Psoas muscle (tissue), 8 donors: ENCODE data around the gene EIPR1. TPM values are rescaled to one million over a fixed set of nuclear protein-coding genes. Genes with fewer than 3 reads are reported as not detected.

Experiments
- ATAC-seq, 4 donors: fragments of 200-7000 bp; cut with Tn5 transposase; one replicate each; pipeline ENCODE4 v1.9.1; 2020; ENCODE audit warnings: moderate library complexity in 3 of 4, mild to moderate bottlenecking in 2 of 4
- DNase-seq, 2 donors: peaks; one replicate each; pipeline ENCODE4 v3.0.0-alpha.2; 2020
- H3K27ac ChIP-seq: fragments of 200-600 bp; one replicate; pipeline ENCODE4 v1.8.0; 2022
- H3K27me3 ChIP-seq, 3 donors: fragments of 200-600 bp in 1 of 3; one replicate each; pipeline versions ENCODE4 v1.6.1 to v1.8.0; 2013 to 2022; ENCODE audit warnings: low read length in 2 of 3, mild to moderate bottlenecking in 2 of 3, moderate library complexity in 1 of 3; ENCODE audit not compliant: insufficient read depth in 3 of 3
- H3K36me3 ChIP-seq, 2 donors: fragments of 200-600 bp in 1 of 2; one replicate each; pipeline versions ENCODE4 v1.6.1 to v1.8.0; 2013 to 2022; ENCODE audit warnings: low read depth in 1 of 2, mild to moderate bottlenecking in 1 of 2, moderate library complexity in 1 of 2; ENCODE audit not compliant: insufficient read depth in 1 of 2
- H3K4me1 ChIP-seq: fragments of 200-600 bp; one replicate; pipeline ENCODE4 v1.8.0; 2022
- H3K4me3 ChIP-seq: fragments of 200-600 bp; one replicate; pipeline ENCODE4 v1.8.0; 2022; ENCODE audit warnings: mild to moderate bottlenecking
- H3K9me3 ChIP-seq: fragments of 200-600 bp; one replicate; pipeline ENCODE4 v1.8.0; 2022
- WGBS, 3 donors: extraction: QIAGEN DNeasy Blood & Tissue Kit; methylation state at CpG; one replicate each; pipeline versions ENCODE4 v1.1.6 to v1.1.7; 2013; 5-methylcytosine and 5-hydroxymethylcytosine counted together
- intact Hi-C, 2 donors: fragments of 100-400 bp; cut with DNase I; formaldehyde crosslinking; loops; one replicate each; pipeline versions ENCODE4 v1.11.0 to v1.14.2; 2022
- polyA plus RNA-seq, 3 donors: library from polyadenylated mRNA; stranded (reverse); fragments of 200-250 nt; gene quantifications; one replicate each; pipeline ENCODE4 v1.2.3, GENCODE V29; 2013
- total RNA-seq, 4 donors: library from RNA; stranded (reverse); fragmentation: NEBNext Ultra II Directional in 2 of 4; extraction: Animal tissue kit (Norgen Biotek cat#: 25700) in 2 of 4; gene quantifications; one replicate each; pipeline versions ENCODE4 v1.2.1 to v1.2.4, GENCODE V29; 2021 to 2023
- TF ChIP-seq, protein P1 (sequence below): fragments of 200-600 bp; IDR thresholded peaks from one replicate; pipeline ENCODE4 v1.8.0; 2022; ENCODE audit warnings: antibody characterized with exemption
- donor health status: healthy with polysubstance abuse.
- donor health status: DM: no; HTN: no; CAD: no; lungs with moderate emphysema.
- donor health status: Bipolar disorder and iron deficiency.
- donor health status: healthy.
- donor health status: DM: yes; HTN: yes; CAD: no.
- donor health status: DM: no; HTN: no; CAD: no.
- donor health status: DM: no; HTN: no; CAD: no.
- donor health status: DM: yes; HTN: yes; CAD: no.

The EIPR1 gene
- total and polyA plus RNA-seq, 7 donors: 9.7 to 42.1 (median 12.5) TPM

DNA sequence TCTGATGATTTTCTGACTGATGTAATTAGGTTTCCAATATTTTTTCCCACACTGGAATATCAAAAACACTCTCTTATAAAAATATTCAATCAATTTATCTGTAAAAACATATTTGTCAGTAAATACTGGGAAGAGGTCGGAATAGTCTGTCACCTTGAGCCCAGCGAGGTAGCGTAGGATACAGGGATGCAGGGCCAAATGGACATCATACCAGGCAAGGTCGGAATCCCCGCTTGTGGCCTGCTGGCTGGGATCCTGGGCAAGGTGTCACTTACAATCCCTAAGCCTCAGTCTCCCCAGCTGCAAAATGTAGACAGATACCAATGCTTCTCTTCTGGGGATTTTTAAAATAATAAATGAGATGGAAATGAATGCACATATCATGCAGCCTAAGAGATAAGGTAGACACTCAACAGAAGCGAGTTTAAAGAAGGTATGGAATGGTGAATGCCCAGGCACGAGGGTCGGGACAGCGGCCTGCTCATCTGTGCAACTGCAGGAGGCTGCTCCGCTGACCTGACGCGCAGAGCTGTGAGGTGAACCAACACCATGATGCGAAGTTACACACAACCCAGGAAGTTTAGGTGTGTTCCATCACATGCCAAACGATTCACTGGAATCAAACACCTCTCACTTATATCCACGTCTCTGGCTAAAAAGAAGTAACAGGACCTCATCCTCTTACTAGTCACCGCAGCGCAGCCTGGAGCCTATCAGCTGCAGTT, 98.2 kb downstream of the EIPR1 start:
- no peak overlapping the region for H3K4me3 ChIP-seq
- no peaks in the 10 kb centered on the region for H3K27me3 ChIP-seq
- ATAC-seq (no peak), DNase-seq (no peak)
- TF ChIP-seq, protein P1, sequence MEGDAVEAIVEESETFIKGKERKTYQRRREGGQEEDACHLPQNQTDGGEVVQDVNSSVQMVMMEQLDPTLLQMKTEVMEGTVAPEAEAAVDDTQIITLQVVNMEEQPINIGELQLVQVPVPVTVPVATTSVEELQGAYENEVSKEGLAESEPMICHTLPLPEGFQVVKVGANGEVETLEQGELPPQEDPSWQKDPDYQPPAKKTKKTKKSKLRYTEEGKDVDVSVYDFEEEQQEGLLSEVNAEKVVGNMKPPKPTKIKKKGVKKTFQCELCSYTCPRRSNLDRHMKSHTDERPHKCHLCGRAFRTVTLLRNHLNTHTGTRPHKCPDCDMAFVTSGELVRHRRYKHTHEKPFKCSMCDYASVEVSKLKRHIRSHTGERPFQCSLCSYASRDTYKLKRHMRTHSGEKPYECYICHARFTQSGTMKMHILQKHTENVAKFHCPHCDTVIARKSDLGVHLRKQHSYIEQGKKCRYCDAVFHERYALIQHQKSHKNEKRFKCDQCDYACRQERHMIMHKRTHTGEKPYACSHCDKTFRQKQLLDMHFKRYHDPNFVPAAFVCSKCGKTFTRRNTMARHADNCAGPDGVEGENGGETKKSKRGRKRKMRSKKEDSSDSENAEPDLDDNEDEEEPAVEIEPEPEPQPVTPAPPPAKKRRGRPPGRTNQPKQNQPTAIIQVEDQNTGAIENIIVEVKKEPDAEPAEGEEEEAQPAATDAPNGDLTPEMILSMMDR: no peak
- peaks cover 14% of the 10 kb centered on the region for H3K9me3 ChIP-seq
- no peak overlapping the region for H3K27ac ChIP-seq
- WGBS, 3 donors: 91 to 95% (median 91%) methylated on average over 17 of the region's 17 CpGs
- intact Hi-C loops: no loop called here
- no peaks in the 10 kb centered on the region for H3K36me3 ChIP-seq
- H3K4me1 ChIP-seq: no peaks in the 10 kb centered on the region

DNA sequence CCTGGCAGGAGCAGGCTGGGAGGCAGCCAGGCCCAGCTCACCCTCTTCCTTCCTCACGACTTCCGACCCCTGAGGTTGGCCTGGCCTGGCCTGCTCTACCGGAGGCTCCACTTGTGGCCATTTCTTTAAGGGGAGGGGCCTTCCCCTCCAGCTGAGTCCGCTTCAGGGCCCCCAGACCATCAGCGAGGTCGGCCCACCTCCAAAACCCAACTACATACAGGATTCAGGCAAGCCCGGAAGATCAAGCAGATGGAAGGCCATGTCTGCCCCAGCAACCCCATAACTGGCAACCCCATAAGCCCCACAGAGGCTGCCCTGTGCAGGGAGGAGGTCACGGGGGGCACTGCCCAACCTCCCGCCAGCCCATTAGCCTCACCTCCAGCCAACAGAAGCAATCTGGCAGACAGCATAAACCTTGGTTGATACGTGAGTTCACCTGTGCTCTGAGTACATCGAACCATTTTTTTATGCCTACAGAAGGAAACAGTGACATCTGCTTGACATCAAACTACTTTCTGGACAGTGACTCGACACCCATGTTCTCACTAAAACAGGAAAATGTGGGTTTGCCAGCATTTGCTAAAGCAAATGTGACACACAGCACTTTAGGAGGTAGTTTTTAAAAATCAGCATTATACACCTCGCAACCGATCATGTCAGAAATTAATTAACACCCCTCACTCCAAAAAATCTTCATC, 98.9 kb downstream of the EIPR1 start:
- 89 to 93% (median 91%) methylated on average over 14 of the region's 14 CpGs for WGBS, 3 donors
- Histone ChIP-seq H3K4me3 (no peak overlapping the region), H3K4me1 (no peaks in the 10 kb centered on the region), H3K27me3 (no peaks in the 10 kb centered on the region), H3K27ac (no peak overlapping the region), H3K36me3 (no peaks in the 10 kb centered on the region), H3K9me3 (peaks cover 17% of the 10 kb centered on the region)
- TF ChIP-seq, protein P1: no peak
- intact Hi-C loops: no loop called here
- ATAC-seq (no peak), DNase-seq (no peak)

DNA sequence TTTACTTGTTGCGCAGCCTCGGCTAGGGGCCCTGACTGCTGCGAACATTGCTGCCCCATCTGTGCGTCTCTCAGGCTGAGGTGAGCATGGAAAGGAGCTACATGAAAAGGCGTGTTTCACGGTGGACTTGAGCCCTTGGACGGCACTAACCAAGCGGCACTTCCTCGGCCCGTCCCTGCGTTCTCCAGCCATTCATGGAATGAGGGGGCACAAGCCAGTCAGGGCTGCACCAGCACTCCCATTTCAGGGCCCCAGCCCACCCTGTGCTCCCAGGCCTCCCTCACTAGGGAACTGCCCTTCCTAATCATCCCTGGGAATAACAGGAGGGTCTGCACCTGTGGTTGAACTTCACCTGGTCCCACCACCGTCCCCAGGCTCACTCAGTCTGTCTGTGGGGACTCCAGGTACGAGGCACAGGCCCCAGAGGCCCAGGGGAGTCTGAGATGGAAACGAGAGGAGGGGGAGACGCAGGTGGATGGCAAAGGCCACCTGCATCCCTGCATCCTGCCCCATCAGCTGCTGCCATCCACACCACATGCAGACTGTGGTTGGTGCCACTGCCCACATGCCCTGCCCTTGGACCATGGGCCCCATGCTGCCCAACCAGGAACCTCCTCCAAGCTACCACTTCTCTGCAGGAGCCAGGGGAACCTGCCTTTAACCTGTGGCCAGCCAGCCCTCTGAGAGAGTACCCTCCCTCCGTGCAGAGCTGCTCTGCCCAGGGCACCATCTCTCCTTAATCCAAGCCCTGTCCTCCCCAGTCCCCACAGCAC, 99.7 kb downstream of the EIPR1 start:
- DNase-seq: no peak
- 96 to 97% (median 96%) methylated on average over 16 of the region's 16 CpGs for WGBS, 3 donors
- H3K27ac ChIP-seq: no peak overlapping the region
- peaks cover 17% of the 10 kb centered on the region for H3K9me3 ChIP-seq
- intact Hi-C loops: no loop called here
- no peak for ATAC-seq
- H3K27me3 ChIP-seq: no peaks in the 10 kb centered on the region
- H3K36me3 ChIP-seq: no peaks in the 10 kb centered on the region
- H3K4me3 ChIP-seq: no peak overlapping the region
- H3K4me1 ChIP-seq: no peaks in the 10 kb centered on the region
- TF ChIP-seq, protein P1: no peak

DNA sequence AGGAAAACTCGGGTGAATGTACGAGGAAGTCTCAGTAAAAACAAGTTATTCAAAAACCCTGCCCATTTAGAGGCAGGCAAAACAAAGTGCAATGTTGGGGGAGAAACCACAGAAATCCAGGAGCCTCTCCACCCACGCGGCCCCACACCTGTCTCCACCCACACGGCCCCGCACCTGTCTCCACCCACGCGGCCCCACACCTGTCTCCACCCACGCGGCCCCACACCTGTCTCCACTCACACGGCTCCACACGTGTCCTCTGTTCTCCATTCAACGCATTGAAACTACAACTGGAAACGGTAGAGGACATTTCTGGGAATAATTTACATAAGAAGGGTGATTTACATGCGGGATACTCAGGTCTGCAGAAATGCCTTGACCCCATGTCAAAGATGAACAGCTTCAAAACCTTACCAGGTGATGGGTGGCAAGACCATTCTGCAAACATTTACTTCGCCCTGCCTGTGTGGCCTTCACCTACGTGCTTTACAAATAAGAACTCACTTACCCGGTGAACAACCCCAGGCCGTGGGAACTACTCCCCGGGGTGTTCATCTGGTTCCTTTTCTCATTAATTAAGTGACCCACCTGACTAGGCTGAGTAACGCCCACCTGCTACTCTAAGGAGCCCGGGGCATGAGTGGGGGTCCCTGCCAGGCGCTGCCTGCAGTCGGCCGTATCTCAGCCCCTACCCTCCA, 100.4 kb downstream of the EIPR1 start:
- no peak overlapping the region for H3K27ac ChIP-seq
- H3K4me3 ChIP-seq: no peak overlapping the region
- H3K27me3 ChIP-seq: no peaks in the 10 kb centered on the region
- intact Hi-C loops: no loop called here
- H3K36me3 ChIP-seq: no peaks in the 10 kb centered on the region
- ATAC-seq (no peak), DNase-seq (no peak)
- peaks cover 18% of the 10 kb centered on the region for H3K9me3 ChIP-seq
- no peaks in the 10 kb centered on the region for H3K4me1 ChIP-seq
- TF ChIP-seq, protein P1: no peak
- 84 to 91% (median 87%) methylated on average over 25 of the region's 25 CpGs for WGBS, 3 donors
